ENCODE measurements around the gene DHRS11.

Gene DHRS11

GRCh38 chr17:36628576-36628975 lies 36.9 kb downstream of the DHRS11 start:
- no peaks in the 10 kb centered on the region for H3K36me3 ChIP-seq (ENCODE audit: control insufficient read depth, insufficient read depth, low read length)
- H3K27me3 ChIP-seq (ENCODE audit: control insufficient read depth, insufficient read depth, low read length) = peaks cover 2% of the 10 kb centered on the region
- no peak overlapping the region for H3K27ac ChIP-seq (ENCODE audit: low read depth, low read length)
- no peak overlapping the region for H3K9ac ChIP-seq (ENCODE audit: low read length)
- H3K4me3 ChIP-seq (ENCODE audit: low read length) = no peak overlapping the region
- no peaks in the 10 kb centered on the region for H3K4me1 ChIP-seq (ENCODE audit: control insufficient read depth, insufficient read depth, low read length)

DNA sequence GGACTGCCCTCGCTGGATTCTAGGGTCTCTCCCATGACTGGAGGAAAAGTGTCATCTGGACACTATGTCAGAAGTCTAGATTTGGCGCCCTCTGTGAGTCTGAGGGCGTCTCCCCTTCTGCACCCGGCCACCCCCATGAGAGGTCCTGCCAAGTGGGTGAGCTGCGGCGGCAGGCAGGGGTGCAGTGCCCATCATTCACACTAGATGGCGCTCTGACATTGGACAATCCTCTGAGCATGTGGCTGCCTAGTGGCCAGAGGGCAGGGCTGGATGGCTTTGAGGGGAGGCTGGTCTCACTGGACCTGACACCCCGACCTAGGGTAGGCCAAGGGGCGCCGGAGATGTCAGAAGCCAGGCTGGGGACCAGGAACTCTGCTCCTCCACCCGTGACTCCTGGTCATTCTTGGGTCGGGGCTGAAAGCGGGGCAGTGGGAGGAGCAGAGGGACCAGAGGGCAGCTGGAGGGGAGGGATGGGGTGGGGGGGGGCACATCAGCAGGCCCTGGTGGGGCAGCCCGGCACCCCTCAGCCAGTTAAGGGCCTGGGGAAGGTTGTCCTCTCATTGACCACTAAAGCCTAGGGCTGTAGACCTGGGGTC lies 37.7 kb downstream of the DHRS11 start:
- H3K27ac ChIP-seq (ENCODE audit: low read depth, low read length) = no peak overlapping the region
- H3K4me1 ChIP-seq (ENCODE audit: control insufficient read depth, insufficient read depth, low read length) = no peaks in the 10 kb centered on the region
- H3K27me3 ChIP-seq (ENCODE audit: control insufficient read depth, insufficient read depth, low read length) = peaks cover 4% of the 10 kb centered on the region
- H3K9ac ChIP-seq (ENCODE audit: low read length) = no peak overlapping the region
- H3K36me3 ChIP-seq (ENCODE audit: control insufficient read depth, insufficient read depth, low read length) = no peaks in the 10 kb centered on the region
- H3K4me3 ChIP-seq (ENCODE audit: low read length) = no peak overlapping the region

DNA sequence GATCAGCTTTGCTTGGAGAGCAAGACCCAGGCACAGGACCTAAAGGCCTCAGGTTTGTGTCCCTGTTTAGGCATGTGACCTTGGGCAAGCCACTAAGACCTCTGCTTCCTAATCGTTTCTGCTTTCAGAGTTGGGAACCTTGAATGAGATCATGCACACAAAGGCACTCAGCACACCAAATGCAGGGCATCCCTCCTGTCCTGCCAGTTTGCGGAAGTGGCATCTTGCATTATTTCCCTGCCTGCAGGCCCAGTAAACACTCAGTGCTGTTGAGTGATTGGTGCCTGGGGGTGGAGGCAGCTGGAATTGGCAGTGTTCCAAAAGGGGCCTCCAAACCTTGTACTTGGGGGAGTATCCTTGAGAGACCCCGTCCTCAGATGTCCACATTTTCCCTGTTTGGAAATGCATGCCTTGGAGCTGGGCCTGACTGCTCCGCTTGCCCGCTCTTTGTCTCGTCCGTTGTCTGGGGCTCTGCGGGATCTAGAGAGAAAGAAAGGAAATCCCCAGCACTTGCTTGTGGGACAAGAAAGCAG lies 38.4 kb downstream of the DHRS11 start:
- H3K27ac ChIP-seq (ENCODE audit: low read depth, low read length) = no peak overlapping the region
- peaks cover 4% of the 10 kb centered on the region for H3K27me3 ChIP-seq (ENCODE audit: control insufficient read depth, insufficient read depth, low read length)
- H3K4me1 ChIP-seq (ENCODE audit: control insufficient read depth, insufficient read depth, low read length) = no peaks in the 10 kb centered on the region
- H3K4me3 ChIP-seq (ENCODE audit: low read length) = no peak overlapping the region
- no peaks in the 10 kb centered on the region for H3K36me3 ChIP-seq (ENCODE audit: control insufficient read depth, insufficient read depth, low read length)
- H3K9ac ChIP-seq (ENCODE audit: low read length) = no peak overlapping the region

DNA sequence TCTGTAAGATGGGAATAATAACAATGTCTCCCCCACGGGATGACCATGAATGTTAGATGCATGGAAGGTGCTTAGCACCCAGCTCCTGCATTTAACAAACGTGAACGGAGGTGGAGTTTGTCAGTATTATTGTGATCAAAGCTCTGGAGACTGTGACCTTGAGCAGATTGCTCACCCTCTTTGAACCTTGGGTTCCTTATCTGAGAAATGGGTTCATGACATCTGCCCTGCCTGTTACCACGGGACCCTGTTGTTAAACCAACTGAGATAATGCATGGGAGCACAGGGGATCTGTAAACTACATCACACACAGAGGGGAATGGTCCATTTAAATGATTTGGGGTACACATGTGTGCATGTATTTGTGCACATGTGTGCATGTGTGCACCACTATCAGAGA lies 39.3 kb downstream of the DHRS11 start:
- peaks cover 4% of the 10 kb centered on the region for H3K27me3 ChIP-seq (ENCODE audit: control insufficient read depth, insufficient read depth, low read length)
- no peaks in the 10 kb centered on the region for H3K36me3 ChIP-seq (ENCODE audit: control insufficient read depth, insufficient read depth, low read length)
- H3K4me3 ChIP-seq (ENCODE audit: low read length) = no peak overlapping the region
- H3K4me1 ChIP-seq (ENCODE audit: control insufficient read depth, insufficient read depth, low read length) = no peaks in the 10 kb centered on the region
- H3K9ac ChIP-seq (ENCODE audit: low read length) = no peak overlapping the region
- H3K27ac ChIP-seq (ENCODE audit: low read depth, low read length) = no peak overlapping the region

GRCh38 chr17:36632916-36633771 lies 41.5 kb downstream of the DHRS11 start:
- Histone ChIP-seq H3K4me1 (ENCODE audit: control insufficient read depth, insufficient read depth, low read length) (no peaks in the 10 kb centered on the region), H3K36me3 (ENCODE audit: control insufficient read depth, insufficient read depth, low read length) (no peaks in the 10 kb centered on the region), H3K27me3 (ENCODE audit: control insufficient read depth, insufficient read depth, low read length) (peaks cover 4% of the 10 kb centered on the region), H3K9ac (ENCODE audit: low read length) (no peak overlapping the region), H3K4me3 (ENCODE audit: low read length) (no peak overlapping the region), H3K27ac (ENCODE audit: low read depth, low read length) (no peak overlapping the region)

GRCh38 chr17:36640346-36640745 lies 48.7 kb downstream of the DHRS11 start:
- Histone ChIP-seq H3K27me3 (ENCODE audit: control insufficient read depth, insufficient read depth, low read length) (peaks cover 27% of the 10 kb centered on the region), H3K36me3 (ENCODE audit: control insufficient read depth, insufficient read depth, low read length) (no peaks in the 10 kb centered on the region), H3K4me1 (ENCODE audit: control insufficient read depth, insufficient read depth, low read length) (peaks cover 2% of the 10 kb centered on the region), H3K9ac (ENCODE audit: low read length) (no peak overlapping the region), H3K4me3 (ENCODE audit: low read length) (no peak overlapping the region), H3K27ac (ENCODE audit: low read depth, low read length) (no peak overlapping the region)

DNA sequence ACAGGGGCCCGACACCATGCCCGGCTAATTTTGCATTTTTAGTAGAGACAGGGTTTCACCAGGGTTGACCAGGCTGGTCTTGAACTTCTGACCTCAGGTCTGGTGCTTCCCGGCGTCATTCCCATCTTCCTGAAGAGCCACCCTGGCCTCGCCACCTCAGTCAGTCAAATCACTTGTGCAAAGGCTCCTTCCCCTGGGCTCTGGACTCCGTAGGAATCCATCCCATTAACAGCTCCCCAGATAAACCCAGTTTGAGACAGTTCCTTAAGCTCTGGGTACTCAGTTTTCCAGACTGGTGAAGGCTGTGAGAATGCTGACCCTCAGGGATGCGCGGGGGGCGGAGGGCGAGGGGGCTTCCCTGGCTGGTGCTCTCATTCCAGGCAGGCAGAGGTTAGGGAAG lies 49.2 kb downstream of the DHRS11 start:
- H3K9ac ChIP-seq (ENCODE audit: low read length) = no peak overlapping the region
- no peaks in the 10 kb centered on the region for H3K36me3 ChIP-seq (ENCODE audit: control insufficient read depth, insufficient read depth, low read length)
- peaks cover 27% of the 10 kb centered on the region for H3K27me3 ChIP-seq (ENCODE audit: control insufficient read depth, insufficient read depth, low read length)
- no peak overlapping the region for H3K4me3 ChIP-seq (ENCODE audit: low read length)
- peaks cover 2% of the 10 kb centered on the region for H3K4me1 ChIP-seq (ENCODE audit: control insufficient read depth, insufficient read depth, low read length)
- no peak overlapping the region for H3K27ac ChIP-seq (ENCODE audit: low read depth, low read length)

- no peaks in the 10 kb centered on the region for H3K36me3 ChIP-seq (ENCODE audit: control insufficient read depth, insufficient read depth, low read length)
- H3K27me3 ChIP-seq (ENCODE audit: control insufficient read depth, insufficient read depth, low read length) = peaks cover 27% of the 10 kb centered on the region
- peak overlapping the region; percentile 6 for H3K4me3 ChIP-seq (ENCODE audit: low read length)
- no peak overlapping the region for H3K9ac ChIP-seq (ENCODE audit: low read length)
- H3K4me1 ChIP-seq (ENCODE audit: control insufficient read depth, insufficient read depth, low read length) = peaks cover 2% of the 10 kb centered on the region
- no peak overlapping the region for H3K27ac ChIP-seq (ENCODE audit: low read depth, low read length)
Measured at GRCh38 chr17:36641331-36641876, 49.7 kb downstream of the DHRS11 start.

- H3K27ac ChIP-seq (ENCODE audit: low read depth, low read length) = no peak overlapping the region
- H3K27me3 ChIP-seq (ENCODE audit: control insufficient read depth, insufficient read depth, low read length) = peaks cover 27% of the 10 kb centered on the region
- no peaks in the 10 kb centered on the region for H3K36me3 ChIP-seq (ENCODE audit: control insufficient read depth, insufficient read depth, low read length)
- H3K4me1 ChIP-seq (ENCODE audit: control insufficient read depth, insufficient read depth, low read length) = peaks cover 2% of the 10 kb centered on the region
- no peak overlapping the region for H3K9ac ChIP-seq (ENCODE audit: low read length)
- peak overlapping the region; percentile 45 for H3K4me3 ChIP-seq (ENCODE audit: low read length)
Measured at GRCh38 chr17:36641877-36642845, 50.5 kb downstream of the DHRS11 start.

GRCh38 chr17:36643086-36643685 lies 51.5 kb downstream of the DHRS11 start:
- no peaks in the 10 kb centered on the region for H3K36me3 ChIP-seq (ENCODE audit: control insufficient read depth, insufficient read depth, low read length)
- H3K27me3 ChIP-seq (ENCODE audit: control insufficient read depth, insufficient read depth, low read length) = peaks cover 27% of the 10 kb centered on the region
- peaks cover 2% of the 10 kb centered on the region for H3K4me1 ChIP-seq (ENCODE audit: control insufficient read depth, insufficient read depth, low read length)

GRCh38 chr17:36645422-36645821 lies 53.7 kb downstream of the DHRS11 start:
- no peak overlapping the region for H3K4me3 ChIP-seq (ENCODE audit: low read length)
- peaks cover 2% of the 10 kb centered on the region for H3K4me1 ChIP-seq (ENCODE audit: control insufficient read depth, insufficient read depth, low read length)
- H3K36me3 ChIP-seq (ENCODE audit: control insufficient read depth, insufficient read depth, low read length) = no peaks in the 10 kb centered on the region
- H3K27me3 ChIP-seq (ENCODE audit: control insufficient read depth, insufficient read depth, low read length) = peaks cover 24% of the 10 kb centered on the region
- H3K9ac ChIP-seq (ENCODE audit: low read length) = no peak overlapping the region
- no peak overlapping the region for H3K27ac ChIP-seq (ENCODE audit: low read depth, low read length)

More at GRCh38 chr17:36643086-36643685, 51.5 kb downstream of the DHRS11 start:
- no peak overlapping the region for H3K4me3 ChIP-seq (ENCODE audit: low read length)
- no peak overlapping the region for H3K9ac ChIP-seq (ENCODE audit: low read length)
- H3K27ac ChIP-seq (ENCODE audit: low read depth, low read length) = no peak overlapping the region

Measured in rectal smooth muscle tissue (tissue), 1 donor.